ENCODE data around the gene TRPV5.

TRPV5 gene

GRCh38 chr7:142908290-142908689 is 25.3 kb downstream of the TRPV5 start:
- no peak for DNase-seq

DNA sequence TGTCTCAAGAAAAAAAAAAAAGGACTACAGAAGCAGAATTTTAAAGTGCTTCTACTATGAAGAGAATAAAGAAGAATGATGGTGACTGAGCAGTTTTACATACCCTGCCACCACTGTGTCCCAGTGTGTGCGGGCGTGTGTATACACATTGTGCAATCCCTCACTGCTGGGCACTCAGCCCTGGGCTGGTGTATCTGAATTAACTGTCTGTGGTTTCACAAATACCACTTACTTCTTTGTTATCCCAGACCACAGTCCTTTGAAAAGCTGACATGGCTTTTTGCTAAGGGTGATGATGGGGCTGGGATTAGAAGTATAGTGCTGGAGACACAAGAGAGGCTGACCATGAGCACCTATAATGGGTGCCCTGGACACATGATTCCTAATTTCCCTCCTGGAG is 26.9 kb downstream of the TRPV5 start:
- no peak for DNase-seq

DNA sequence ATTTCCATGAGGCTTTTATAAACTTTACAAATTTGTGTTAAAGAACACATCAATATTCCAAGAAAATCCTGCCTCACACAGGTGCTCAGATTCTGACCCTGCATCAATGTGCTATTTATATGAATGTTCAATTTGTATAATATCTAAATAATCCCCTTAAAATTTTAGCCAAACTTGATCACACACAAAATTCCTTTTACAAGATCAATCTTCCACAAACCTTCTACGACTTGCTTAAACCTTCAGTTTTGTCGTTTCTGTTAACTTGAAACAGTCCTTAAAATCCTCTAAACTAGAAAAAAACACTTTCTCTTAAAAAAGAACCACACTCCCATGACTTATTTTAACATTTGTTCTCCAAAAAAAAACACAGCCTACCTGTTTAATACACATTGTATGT is 27.8 kb downstream of the TRPV5 start:
- no peak for DNase-seq

GRCh38 chr7:142904128-142904527 is 29.4 kb downstream of the TRPV5 start:
- no peak for DNase-seq

DNA sequence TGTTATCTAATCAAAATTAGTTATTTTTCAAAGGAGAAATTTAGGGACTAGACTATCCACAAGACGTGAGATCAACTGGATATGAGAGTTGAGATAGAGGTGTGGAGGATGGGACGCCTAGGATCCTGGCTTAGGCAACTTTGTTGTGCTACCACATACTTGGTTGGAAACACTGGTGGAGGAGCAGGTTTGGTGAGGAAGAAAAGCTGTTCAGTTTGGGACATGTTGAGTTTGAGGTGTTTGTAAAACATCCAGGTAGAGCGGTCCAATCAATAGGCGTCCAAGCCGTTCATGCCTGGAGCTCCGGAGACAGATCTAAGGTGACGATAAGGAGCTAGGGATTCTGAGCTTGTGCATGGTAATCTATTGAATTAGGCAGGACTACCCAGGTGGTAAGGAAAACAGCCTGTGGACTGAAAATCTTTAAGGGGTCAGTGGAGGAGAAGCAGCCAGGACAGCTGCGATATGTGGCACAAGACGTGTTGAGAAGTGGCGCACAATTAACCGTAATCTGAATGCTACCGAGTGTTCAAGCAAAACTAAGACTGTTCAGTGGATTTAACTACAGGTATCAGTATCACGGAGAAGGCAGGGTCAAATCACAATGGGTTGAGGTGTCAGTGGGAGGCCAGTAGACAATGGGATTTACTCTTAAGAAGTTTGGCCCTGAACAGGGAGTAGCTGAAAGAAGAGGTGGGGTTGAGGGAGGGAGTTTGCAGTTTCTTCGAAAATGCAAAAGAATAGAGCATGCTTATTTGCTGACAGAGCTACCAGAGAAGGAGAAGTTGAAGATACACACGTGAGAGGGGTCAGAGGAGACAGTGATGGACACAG is 31.9 kb downstream of the TRPV5 start:
- DNase-seq, result no peak

- no peak for DNase-seq
Measured at GRCh38 chr7:142899661-142900060, 33.9 kb downstream of the TRPV5 start.

DNA sequence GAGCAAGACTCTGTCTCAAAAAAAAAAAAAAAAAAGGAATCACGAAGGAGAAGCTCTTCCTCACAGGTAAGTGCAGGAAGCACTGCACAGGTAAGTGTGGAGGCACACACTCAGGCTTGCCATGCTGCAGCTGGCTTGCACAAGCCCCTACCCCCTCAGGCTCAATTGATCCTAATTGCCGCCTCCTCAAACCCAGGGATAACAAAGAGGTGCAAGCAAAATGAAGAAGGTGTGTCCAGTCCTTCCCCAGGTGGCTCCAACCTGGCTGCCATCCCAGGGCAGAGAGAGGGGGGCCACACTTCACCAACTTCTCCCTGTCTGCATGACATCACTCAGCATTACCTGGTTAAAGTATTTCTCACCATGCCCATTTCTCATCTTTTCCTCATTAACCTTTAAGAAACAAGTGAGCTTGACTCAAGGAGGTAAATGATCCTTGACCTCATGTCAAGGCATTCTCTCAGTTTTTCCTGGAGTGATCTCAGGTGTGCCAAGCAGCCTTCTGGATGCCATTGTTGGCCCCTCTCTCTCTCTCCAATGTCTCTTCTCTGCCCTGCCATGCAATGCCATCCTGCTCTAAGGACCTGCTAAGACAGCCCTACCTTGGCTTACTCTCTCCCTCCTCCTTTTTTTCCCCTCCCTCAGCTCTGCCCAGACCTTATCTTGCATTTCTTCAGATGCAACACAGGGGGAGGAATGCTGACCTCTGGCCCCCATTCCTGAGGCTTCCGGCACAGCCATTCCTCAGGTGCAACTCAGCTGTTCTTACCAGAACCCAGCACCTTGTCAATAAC is 35.0 kb downstream of the TRPV5 start:
- no peak for DNase-seq

DNA sequence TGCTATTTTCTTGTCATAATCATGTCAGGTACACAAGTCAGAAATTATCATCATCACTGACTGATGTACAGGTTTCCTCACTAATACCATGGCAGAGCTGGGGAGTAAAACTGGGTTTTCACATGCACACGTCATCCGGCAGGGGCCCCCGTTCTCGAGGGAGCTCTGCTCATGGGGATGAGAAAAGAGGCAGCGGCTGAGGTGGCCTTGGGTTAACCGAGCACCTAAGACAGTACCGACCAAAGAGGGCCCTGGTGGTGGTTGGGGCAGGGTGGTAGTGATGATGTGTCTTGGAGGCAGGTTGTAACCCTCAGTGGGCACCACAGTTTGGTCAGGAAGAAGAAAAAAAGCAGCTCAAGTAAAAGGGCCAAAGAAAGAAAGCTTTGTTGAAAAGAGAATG is 35.9 kb downstream of the TRPV5 start:
- DNase-seq, result no peak

DNA sequence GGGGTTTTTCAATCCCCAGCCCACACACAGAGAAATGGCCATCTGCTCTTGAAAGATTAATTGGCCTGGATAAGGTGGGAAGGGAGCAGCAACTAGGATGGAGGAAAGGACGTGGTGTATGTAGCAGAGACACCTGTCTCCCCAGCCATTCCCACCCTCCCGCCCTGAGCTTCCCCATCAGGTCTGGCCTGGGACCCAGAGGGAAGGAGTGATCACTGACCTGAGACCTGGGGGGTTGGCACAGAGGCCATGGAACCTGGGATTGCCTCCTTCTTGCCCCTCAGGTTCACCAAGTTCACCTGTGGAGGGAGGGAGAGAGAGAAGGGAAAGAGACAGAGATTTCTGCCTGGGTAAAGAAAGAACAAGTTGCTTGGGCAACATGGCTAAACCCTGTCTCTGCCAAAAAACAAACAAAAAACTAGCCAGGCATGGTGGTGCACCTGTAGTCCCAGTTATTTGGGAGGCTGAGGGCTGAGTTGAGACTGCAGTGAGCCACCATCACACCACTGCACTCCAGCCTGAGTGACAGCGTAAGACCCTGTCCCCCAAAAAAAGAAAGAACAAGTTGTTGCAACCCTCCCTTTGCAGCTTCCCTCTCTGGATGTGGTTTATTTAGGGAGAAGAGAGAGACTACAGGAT is 36.7 kb downstream of the TRPV5 start:
- DNase-seq, result no peak

GRCh38 chr7:142896151-142896550 is 37.4 kb downstream of the TRPV5 start:
- no peak for DNase-seq

- DNase-seq, result no peak
Measured at GRCh38 chr7:142894985-142895593, 38.5 kb downstream of the TRPV5 start.

GRCh38 chr7:142894112-142894984 is 39.2 kb downstream of the TRPV5 start:
- no peak for DNase-seq

DNA sequence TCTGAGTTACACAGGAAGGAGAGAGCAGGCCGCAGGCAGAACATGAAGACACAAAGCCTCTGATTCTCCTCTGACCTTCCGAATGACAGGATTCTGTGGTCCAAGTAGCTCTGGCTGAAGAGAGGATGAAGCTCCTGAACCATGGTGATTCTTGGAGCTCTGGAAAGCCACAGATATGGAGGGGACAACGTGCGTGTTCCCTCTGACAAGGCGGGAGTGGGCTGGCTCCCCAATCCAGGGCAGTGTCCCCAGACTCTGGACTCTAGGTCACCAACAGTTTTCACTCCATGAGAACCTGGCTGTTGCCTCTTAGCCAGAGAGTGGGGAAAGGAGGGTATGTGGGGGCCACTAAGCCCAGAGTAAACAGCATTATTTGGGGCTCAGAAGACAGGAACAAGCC is 40.6 kb downstream of the TRPV5 start:
- no peak for DNase-seq

- no peak for DNase-seq
Measured at GRCh38 chr7:142891490-142892082, 42.0 kb downstream of the TRPV5 start.

DNA sequence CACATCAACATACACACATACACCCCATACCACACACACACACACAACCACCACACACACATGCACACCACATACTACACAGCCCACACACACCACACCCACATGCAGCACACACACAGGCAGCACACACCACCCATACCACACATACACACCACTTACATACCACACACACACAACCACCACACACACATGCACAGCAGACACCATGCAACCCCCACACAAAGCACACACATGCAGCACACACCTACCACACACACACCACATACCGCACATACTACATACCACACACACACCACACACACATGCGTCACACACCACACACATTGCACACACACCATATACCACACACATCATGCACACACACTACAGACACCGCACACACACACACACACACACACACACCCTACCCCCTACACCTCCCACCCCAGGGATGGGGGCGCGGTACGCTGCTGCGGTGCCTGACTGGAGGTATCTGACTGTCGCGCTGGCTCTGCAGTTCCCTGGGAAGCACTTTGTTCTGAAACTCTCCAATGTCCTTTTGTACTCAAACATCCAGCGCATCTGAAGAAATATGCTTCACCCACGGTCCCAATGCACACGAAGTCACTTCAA is 42.6 kb downstream of the TRPV5 start:
- no peak for DNase-seq

GRCh38 chr7:142889816-142890215 is 43.7 kb downstream of the TRPV5 start:
- no peak for DNase-seq

GRCh38 chr7:142887282-142888015 is 46.1 kb downstream of the TRPV5 start:
- DNase-seq, result no peak

GRCh38 chr7:142886866-142887265 is 46.7 kb downstream of the TRPV5 start:
- no peak for DNase-seq

- no peak for DNase-seq
Measured at GRCh38 chr7:142885311-142886230, 48.0 kb downstream of the TRPV5 start, which contains the start of gene TRPV6. Gene TRPV6, minus strand, starts transcription at chr7:142885745.

DNA sequence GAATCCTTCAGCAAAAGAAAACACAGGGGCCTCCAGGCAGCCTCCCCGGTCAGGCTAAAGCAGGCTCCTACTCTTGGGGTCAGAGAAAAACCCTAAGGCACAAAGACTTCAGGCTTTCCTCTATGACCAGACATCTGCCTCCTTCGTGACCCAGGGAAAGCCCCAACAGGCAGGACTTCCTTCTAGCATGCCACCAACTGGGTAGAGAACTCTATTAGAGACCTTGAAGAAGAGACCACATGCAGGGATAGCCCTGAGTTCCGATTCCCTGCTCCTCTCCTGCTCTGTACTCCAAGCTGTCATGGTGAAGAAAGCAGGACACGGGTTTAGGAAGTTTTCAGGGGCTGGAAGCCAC is 49.3 kb downstream of the TRPV5 start:
- DNase-seq, result no peak

Measured in 8988T (cell line).